CD4-positive, alpha-beta T cell treated with Interleukin-1 beta for 1 hour (primary cell): Measurements from ENCODE around the gene CSH2.

Source experiments
- DNase-seq, 2 donors: peaks; one replicate each; pipeline ENCODE4 v3.0.0-alpha.2; 2020 to 2022

CSH2 gene

DNA sequence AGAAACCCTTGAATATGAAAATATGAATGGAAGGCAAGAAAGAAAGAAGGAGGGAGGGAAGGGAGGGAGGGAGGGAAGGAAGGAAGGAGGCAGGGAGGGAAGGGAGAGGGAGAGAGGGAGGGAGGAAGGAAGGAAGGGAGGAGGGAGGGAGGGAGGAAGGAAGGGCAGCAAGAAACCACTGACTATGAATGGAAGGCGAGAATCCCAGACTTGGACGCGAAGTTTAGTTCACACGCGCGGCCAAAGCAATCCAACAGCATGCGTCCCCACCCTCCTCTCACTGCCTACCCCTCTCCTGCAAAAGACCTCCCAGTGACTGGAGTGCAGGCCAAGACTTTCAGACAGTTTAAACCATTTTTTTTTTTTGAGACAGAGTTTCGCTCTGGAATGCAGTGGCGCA, 23.1 kb downstream of the CSH2 start:
- no peak for DNase-seq

DNA sequence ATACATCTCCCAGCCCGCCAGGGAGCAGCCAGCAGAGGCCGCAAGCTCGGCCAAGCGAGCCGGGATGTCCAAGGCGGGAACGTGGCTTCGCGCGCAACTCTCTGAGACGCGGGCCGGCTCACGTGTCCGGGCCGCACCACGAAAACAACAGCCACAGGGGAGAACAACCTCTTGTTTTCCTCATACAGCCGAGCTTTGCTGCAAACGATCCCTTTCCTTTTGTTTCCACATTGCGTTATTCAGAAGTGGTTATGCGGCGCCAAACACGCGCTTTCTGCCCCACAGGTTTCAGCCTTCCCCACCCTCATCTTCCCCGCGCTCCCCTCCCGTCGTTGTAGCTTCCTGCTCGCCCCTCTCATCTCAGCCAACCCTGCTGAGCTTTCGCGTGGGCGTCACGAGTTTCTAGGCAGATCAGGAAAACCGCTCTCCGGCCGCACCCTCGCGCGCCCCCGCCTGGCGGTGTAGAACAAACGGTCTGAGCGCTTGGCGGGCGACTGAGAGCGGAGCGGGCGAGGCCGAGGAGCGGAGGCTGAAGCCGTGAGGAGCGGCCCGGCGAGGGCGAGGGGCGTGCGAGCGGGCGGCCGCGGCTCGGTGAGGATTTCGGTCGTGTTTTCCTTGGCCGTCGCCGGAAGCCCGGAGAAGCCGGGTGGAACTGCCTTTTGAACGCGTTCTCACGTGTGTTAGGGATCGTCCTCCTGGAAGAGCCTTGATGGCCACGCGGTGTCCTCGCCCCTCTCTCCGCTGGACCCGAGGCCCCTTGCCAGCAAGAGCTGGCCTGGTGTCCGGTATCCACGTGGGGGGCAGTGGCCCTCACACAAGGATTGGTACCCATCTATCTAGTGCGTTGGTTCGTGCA, 24.4 kb downstream of the CSH2 start:
- peak; percentile 94 for DNase-seq

DNA sequence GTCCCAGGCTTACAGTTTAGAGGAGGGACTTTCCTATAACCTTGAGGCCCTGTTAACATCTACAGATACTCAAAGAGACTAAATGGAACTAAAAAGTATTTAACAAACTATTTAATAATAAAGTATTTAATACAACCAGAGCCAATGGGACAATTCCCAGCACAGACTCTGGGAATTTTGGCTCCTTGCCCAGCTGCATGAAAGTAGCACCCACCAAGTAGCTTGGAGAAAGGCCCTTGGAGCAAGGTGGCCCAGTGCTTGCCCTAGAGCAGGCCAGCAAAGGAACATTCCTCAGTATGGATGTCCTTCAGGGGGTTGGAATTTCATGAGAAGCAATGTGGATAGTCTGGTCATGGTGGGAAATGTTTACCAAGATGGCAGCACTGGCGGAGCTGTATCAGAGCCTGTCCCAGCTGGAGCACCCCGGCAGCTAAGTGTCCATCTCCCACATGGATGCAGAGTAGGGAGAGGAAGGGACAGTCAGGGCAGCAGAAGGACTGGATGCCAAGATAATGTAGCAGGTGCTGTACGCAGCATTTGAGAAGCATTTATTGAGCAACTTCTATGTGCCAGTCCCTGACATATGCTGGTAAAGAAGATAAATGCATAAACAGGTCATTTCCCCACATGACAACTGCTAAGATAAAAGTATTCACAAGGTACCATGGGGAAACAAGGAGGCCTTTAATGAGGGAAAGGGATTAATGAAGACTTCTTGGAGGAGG, 25.8 kb downstream of the CSH2 start:
- no peak for DNase-seq

DNA sequence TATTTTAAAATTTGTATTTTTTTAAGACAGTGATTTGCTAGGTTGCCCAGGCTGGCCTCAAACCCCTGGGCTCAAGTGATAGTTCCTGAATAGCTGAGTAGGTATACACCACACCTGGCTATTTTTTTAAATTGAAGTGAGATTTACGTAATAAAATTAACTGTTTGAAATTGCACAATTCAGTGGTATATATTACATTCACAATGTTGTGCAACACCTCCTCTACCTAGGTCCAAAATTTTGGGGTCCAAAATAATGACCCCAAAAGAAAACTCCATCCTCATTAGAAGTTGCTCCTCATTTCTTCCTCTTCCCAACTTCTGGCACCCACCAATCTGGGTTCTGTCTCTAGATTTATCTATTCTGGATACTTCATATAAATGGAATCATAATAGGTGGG, 28.0 kb downstream of the CSH2 start:
- DNase-seq = no peak

DNA sequence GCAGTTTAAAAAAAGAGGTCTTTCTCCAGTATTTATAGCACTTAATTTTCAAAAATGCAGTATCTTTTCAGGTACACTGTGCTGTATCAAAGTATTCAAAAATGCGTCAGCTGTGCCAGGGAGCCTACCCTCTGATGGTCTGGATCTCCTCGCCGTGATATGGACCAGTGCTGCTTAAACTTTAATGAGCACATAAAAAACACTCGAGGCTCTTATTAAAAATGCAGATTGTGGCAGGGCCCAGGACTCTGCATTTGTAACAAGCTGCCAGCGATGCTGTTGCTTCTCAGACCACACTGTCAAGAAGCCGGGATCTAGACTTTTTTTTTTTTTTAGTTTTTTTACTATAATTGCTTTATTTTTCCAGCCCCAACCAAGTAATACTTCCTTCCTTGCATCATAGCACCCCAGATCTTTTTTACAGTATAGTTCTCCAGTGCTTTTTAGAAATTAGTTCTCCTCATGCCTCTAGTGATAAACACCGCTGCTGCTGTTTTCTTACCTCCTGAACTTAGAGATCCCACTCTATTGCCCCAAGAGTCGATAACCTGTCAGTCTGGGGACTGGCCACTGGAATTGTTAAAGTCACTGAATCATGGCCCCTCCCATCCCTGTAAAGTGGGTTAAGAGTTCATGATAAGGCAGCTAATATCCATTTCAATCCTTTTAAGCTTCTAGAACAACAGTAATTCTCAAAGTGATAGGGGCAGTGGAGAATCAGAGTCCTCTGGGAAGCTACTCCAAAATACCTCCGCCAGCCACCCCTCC, 29.4 kb downstream of the CSH2 start:
- no peak for DNase-seq

DNA sequence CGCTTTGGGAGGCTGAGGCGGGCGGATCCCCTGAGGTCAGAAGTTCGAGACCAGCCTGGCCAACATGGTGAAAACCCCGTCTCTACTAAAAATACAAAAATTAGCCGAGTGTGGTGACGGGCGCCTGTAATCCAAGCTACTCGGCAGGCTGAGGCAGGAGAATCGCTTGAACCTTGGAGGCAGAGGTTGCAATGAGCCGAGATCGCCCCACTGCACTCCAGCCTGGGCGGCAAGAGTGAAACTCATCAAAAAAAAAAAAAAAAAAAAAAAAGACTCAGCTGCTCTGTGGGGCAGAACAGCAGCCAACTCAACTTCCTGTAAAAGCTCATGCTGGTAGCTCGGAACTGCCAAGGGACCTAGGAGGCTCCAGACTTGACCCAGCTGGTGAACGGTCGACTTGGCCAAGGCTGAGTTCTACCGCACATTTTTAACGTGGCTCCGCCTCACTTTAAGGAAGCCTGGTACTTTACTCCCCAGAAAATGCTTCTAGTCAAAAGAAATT, 30.0 kb downstream of the CSH2 start:
- DNase-seq = peak; percentile 45 to 64

DNA sequence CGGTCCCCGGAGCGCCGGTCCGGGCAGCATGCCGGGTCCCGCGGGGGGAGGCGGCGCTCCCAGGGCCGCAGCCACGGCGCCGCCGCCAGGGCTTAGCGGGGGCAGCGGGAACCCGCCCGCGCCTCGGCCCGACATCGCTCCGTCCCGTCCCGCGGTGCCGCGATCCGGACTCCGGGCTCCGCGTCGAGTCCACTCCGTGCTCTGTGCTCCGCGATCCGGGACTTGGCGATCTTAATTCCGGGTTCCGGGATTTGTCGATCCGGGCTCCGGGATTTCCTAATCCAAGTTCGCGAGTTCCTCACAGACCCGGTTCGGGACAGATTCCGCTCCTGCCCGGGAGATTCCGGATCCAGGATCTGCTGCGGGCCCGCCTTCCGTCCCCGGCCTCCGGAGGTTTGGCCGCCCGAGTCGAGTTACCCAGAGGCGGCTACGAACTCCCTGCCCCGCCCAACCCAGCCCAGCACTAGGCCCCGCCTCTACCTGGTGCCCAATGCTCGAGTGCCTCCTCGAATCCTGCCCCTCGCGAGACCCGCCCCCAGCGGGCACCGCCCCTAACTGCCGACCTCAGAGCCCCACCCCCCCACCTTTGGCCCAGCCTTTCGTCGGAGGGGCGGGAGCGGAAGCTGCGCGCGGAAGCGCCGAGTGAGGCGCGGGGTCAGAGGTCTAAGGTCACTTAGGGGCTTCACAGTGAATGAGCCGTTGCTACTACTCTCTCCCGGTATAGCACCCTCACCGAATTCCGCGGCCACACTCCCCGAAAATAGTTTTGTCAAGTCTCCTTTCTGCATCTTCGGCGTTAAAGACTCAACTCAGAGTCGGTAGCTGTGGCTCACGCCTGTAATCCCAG, 30.7 kb downstream of the CSH2 start, which contains the start of gene SMARCD2:
SMARCD2 (minus strand) TSS at position 146 of the 847 bp plus-strand sequence; CDS start at position 135, 11 bp downstream.
- peak; percentile 98 to 99 for DNase-seq

DNA sequence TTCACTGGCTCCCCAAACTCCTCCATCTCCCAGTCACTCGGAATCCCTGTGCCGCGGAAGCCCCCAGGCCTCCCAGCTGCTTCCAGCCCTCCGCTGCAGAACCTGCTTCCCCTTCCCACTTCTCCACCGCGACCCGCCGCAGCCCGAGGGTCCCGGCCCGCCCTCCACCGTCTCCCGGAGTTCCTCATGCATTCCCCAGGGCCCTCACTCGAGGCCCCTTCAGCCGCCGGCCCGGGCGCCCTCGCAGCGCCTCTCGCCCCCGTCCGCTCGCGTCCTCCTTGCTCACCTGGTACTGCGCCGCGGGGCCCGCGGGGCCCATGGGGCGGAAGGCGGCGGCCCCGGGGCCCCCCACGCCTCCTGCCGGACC, 31.3 kb downstream of the CSH2 start:
- no peak for DNase-seq

DNA sequence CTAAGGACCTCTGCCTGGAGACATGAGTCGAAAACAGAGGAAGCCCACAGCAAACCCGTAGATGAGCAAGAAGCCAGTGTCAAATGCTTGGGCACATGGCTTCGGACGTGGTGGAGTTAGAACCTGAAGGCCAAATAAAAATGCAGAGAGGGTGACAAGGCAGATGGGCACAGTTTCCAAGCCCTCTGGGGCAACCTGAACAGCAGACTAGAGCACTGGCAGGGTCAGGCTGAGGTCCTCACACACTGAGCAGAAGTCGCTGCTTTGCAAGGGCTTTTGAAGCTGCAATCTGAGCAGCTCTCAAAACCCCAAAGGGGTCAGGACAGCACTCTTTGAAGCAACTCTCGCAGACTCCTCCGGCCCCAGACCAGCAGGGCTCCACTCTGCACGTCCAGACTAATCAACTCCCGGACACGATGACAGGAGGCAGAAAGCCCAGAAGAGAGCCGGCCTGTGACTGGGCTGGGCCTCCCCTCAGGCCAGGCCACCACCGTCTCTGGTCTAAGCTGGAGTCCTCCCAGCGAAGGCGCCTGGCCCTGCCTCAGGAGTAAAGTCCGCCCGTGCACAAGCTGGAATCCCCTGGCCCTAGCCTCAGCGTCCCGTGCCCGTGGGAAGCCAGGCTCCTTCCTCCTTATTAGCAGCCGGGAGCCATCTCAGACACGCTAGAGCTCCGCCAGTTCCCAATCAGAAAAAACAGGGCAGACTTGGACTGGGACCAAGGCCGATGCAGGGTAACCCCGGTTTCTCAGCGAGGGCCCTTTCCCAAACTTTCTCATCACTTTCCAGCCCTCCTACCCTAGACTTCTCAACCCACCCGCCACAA, 31.9 kb downstream of the CSH2 start:
- no peak for DNase-seq

DNA sequence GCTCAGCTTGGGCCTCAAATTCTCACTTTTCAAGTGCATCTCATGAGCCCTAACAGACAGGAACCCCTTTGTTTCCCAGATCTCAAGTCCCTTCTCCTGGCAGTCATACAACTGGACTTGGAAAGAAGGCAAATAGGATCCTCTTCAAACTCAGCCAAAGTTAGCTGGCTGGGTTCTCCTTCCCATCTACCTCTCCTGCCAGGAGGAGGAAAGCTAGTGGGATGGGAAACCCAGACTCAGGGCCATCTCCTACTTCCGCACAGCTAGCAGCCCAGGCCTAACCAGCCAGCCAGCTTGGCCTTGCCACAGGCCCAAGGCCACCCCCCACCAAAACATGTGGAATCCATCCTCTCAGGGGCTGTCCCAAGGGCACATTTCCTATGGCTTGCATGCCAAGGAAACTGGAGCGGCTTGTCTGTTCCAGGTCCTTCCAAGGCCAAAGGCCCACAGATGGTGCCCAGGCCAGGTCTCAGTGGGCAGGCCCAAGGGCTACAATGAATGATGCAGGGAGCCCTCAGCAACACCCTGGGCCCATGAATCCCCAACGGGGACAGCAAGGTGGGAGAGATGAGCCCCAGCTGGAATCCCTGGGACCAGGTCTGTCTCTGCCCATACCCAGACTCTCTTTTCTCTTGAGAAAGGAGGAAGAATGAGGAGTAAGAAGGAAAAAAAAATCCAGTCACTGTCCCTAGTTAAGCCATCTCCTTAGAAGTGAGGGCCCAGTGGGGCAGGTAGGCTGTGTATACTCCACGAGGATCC, 32.7 kb downstream of the CSH2 start:
- no peak for DNase-seq

DNA sequence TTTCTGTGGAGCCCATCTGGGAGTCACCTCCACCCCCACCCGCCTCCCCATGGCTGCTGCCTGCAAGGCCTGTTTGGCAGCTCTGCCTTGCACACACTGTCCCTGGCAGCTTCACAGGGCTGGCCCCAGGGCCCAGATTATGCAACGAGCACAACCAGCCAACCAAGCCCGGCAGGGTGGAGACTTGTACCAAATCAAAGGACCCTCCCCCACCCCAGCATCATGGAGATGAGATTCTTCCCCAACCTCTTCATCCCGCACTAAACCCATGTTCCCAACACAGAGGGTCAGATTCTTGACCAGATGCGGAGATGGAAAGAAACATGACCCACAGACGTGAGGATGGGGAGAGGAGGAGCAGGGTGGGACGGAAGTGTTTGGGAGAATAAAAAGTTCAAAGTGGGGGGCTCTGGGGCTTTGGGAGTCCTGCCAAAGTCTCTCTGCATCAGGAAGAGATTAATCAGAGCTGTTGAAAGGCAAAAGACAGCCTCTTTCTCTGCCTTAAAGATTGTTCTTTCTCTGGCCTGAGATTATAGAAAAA, 34.8 kb downstream of the CSH2 start:
- no peak for DNase-seq

DNA sequence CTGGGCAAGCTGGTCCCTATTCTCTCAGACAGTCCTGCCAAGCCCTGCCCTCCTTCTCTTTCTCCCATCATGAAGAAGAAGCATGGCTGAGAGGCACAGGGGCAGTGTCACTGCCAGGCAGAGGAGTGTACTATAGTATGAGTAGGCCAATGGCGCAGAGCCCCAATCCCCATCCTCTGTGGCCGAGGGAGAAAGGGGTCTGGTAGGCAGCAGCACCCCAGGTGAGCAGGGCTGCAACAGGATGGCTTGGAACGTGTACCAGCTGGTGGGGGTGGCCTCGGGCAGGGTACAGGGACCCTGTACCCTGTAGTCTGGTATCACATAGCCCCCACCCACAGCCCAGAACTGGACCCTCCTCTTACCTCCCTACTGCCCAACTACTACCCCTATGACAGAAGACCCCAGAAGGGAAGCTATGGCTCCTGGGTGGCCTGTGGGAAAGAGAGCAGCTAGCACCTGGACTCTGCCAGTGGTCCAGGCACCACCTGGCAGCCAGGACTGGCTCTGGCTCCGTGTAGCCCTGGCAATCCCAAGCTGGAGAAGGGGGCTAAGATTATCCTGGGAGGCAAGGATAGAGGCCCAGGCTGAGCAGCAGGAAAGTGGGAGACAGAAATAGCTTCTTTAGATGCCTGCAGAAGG, 35.4 kb downstream of the CSH2 start:
- DNase-seq = no peak

DNA sequence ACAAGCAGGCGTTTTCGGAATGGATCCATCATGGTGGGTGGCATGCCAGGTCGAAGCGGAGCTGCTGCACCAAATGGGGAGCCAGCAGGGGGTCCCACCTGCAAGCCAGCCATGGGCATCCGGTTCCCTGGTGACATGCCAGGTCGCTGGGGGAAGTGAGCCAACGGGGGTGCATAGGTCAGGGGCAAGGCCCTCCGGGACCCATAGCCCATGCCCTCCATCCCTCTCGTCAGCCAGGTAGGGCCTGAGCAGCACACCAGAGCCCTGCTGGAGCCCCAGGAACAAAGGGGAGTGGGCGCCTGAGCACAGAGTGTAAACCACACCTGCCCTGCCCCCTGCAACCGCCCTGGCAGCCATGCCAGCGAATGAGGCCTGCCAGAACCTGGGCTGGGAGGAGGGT, 36.0 kb downstream of the CSH2 start:
- no peak for DNase-seq

DNA sequence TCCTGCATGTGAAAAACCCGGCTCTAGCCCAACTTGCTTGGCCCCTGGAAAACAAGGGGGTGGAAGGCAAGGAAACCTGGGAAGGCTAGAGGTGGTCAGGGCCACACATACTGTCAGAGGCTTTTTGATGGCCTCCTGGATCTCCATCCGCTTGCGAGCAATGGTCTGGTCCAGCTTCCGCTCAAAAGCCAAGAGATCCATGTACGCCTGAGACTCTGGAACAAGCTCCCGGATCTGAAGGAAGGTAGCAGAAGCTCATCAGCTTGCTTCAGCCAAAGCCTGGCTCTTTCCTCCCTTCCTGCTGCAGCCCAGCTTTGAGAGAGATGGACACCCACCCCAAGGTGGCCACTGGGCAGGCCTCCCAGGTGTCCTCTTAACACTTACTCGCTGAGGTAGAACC, 36.7 kb downstream of the CSH2 start:
- no peak for DNase-seq

DNA sequence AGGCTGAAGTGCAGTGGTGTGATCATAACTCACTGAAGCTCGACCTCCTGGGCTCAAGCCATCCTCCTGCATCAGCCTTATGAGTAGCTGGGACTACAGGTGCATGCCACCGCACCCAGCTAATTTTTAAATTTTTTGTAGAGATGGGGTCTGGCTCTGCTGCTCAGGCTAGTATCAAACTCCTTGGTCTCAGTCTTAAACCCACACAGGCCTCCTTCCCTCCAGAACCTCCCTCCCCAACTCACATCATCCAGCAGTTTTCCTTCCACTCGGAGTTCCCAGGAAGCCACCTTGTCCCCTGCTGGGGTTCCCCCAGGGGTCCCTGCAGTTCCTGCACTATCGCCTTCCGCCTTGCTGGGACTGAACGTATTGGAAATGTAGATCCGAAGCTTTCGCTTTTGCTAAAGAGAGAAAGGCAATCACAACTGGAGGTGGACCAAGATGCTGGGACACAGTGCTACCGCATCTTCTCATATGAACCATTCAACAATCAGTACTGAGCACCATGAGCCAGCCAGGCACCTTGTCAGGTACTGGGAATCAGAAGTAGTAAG, 38.2 kb downstream of the CSH2 start:
- no peak for DNase-seq

DNA sequence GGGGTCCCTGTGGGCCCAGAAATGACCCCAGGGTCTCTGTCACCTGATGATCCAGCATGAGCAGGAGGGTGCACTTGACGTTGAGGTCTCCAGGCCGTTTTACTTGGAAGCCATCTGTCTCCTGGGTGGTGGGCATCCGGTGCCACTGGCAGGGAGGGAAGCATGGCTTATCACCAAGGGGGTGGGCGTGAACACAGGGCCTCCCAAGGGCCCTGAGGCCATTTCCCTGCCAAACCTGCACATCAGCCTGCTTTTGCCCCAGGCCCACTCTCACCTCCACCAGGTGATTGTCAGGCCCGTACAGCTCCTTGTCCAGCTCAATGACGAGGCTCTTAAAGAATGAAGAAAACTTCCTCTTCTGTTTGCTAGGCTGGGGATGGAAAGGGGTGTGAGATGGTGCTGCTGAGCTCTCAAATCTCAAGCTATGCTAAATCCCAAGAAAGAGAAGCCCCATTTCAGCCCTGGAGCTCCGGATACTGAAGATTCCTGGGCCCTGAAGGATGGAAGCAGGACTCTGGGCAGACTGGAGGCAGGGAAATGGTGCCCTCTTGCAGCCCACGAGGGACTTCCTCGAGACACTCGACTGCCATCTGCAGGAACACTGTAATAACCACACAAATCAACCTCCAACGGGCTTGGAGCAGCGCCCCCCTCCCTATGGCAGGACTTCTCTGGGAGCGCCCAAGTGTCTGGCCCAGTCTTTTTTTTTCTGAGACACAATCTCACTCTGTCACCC, 38.9 kb downstream of the CSH2 start:
- DNase-seq = peak; percentile 67 to 77

DNA sequence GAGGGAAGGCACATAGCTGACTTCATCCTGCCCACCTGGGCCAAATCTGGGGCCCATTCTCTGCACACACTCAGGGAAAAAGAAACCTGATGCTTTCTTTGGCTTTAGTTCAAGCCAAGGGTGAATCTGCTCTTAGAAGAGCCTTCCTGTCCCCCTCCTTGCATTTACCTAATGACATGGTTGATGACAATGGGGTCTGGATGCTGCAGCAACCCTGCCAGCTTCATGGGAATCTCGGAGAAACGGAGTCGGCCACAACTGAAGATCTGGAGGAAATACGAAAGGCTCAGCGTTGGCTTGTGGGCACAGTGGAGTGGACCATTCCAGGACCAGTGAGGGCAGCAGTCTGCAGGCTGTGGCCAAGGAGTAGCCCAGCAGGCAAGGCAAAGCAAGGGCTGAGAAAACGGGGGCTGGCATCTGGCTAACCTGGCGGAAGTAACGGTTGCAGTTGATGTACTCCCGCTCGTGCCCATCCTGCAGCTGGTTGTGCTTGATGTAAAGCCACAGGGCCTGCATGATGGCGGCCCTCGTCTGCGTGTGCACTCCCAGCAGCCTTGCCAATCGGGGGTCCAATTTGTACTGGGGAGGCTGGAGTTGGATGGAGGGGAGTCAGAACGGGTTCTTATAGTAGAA, 39.6 kb downstream of the CSH2 start:
- no peak for DNase-seq

DNA sequence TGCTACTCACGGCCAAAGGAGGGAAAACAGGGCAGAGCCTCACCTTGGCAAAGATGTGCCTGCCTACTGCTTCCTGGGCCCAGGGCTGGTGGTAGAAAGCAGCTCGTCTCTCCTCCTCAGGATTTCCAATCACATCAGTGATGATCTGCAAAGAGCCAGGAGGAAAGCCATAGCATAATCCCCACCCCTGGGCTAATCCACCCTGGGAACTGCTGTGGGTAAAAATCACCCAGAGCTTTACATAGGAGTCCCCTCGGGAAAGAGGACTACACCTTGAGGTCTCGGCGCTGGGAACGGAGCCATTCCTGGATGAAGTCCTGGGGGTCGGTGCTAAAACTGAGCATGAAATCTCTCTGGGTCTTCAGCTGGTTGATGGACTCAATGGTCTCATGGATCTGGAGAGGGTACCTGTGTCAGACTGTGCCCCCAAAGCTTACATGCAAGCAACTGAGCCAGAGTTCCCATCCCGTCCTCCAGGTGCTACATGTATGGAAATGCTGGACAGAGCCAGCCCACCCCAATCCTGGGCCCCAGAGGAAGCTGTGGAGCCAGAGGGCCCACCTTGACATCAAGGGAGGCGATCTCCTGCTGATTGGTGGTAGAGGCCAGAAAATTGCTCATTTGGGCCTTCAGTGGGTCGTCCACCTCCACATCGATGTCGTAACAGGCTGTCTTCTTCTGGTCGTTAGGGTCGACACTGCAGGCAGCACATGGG, 40.3 kb downstream of the CSH2 start:
- DNase-seq = no peak
